Fibroblast of lung (primary cell): ENCODE measurements around the gene GRB2. TPM values are rescaled to one million over a fixed set of nuclear protein-coding genes. Genes with fewer than 3 reads are reported as not detected.

ENCODE experiments used
- DNase-seq, 2 donors: peaks; one replicate each; pipeline versions ENCODE4 v3.0.0 to v3.0.0-alpha.2; 2010; ENCODE audit warnings: low read depth in 2 of 2
- H2AFZ ChIP-seq: 2 replicates; pipeline ENCODE4 v1.5.1; 2012; ENCODE audit warnings: low read length, control low read depth, inconsistent platforms
- H3K27ac ChIP-seq: 2 replicates; pipeline ENCODE4 v1.5.1; 2011; ENCODE audit warnings: low read length, control low read depth; ENCODE audit not compliant: insufficient read depth
- H3K27me3 ChIP-seq: 2 replicates; pipeline ENCODE4 v1.5.1; 2011; ENCODE audit warnings: mild to moderate bottlenecking, low read length; ENCODE audit not compliant: control insufficient read depth, insufficient read depth
- H3K36me3 ChIP-seq: 2 replicates; pipeline ENCODE4 v1.5.1; 2011; ENCODE audit warnings: low read length; ENCODE audit not compliant: control insufficient read depth, insufficient read depth
- H3K4me1 ChIP-seq: 2 replicates; pipeline ENCODE4 v1.5.1; 2011; ENCODE audit warnings: low read length; ENCODE audit not compliant: control insufficient read depth, insufficient read depth; ENCODE audit errors: extremely low read depth
- H3K4me2 ChIP-seq: 2 replicates; pipeline ENCODE4 v1.5.1; 2011; ENCODE audit warnings: low read length, control low read depth; ENCODE audit not compliant: insufficient read depth; ENCODE audit errors: extremely low read depth
- H3K4me3 ChIP-seq, 4 experiments: fragments of 200-600 bp in 1 of 4; sonication (generic) in 1 of 4; replicated peaks in 1 of 4; 2 replicates each; pipeline ENCODE4 v1.5.1; 2011 to 2016; ENCODE audit warnings: low read length in 4 of 4, low read depth in 3 of 4, mild to moderate bottlenecking in 3 of 4, control low read depth in 2 of 4, inconsistent platforms in 1 of 4, mixed read lengths in 1 of 4; ENCODE audit not compliant: insufficient read depth in 1 of 4; ENCODE audit errors: control extremely low read depth in 1 of 4
- H3K79me2 ChIP-seq: 2 replicates; pipeline ENCODE4 v1.5.1; 2012; ENCODE audit warnings: mild to moderate bottlenecking, low read length, inconsistent platforms; ENCODE audit not compliant: control insufficient read depth, insufficient read depth
- H3K9ac ChIP-seq: 2 replicates; pipeline ENCODE4 v1.5.1; 2011; ENCODE audit warnings: mild to moderate bottlenecking, low read length, control low read depth; ENCODE audit not compliant: insufficient read depth
- H3K9me3 ChIP-seq: 2 replicates; pipeline ENCODE4 v1.5.1; 2012; ENCODE audit warnings: low read depth, low read length; ENCODE audit not compliant: control insufficient read depth, insufficient read depth
- H4K20me1 ChIP-seq: 2 replicates; pipeline ENCODE4 v1.5.1; 2011; ENCODE audit warnings: low read length; ENCODE audit not compliant: control insufficient read depth, insufficient read depth; ENCODE audit errors: extremely low read depth
- CTCF ChIP-seq, 2 donors: IDR thresholded peaks in 1 of 2; conservative IDR thresholded peaks in 1 of 2; 1 replicate in 1 of 2; 2 replicates in 1 of 2; pipeline ENCODE4 v1.5.1; 2011 to 2012; ENCODE audit warnings: low read length in 2 of 2, control low read depth in 1 of 2, inconsistent platforms in 1 of 2, low read depth in 1 of 2, mild to moderate bottlenecking in 1 of 2
- EZH2 ChIP-seq: IDR thresholded peaks from 2 replicates; pipeline ENCODE4 v1.5.1; 2012; ENCODE audit warnings: low read length, control low read depth, mild to moderate bottlenecking; ENCODE audit errors: missing control alignments
- polyA plus RNA-seq, 2 donors: library from polyadenylated mRNA; depleted of rRNA in 1 of 2; stranded (reverse) in 1 of 2; unstranded in 1 of 2; fragments of >200 nt; gene quantifications; 2 replicates each; pipeline ENCODE4 v1.2.1, GENCODE V29; 2011 to 2012; ENCODE audit warnings: missing spikeins in 1 of 2
- total RNA-seq: library from RNA; depleted of rRNA; stranded (reverse); fragments of >200 nt; gene quantifications from 2 replicates; pipeline ENCODE4 v1.2.1, GENCODE V29; 2014

Gene GRB2
- total and polyA plus RNA-seq, 2 donors (not counting 1 experiment from before 2014, with no cell fraction given) = 68.9 to 69.7 TPM

DNA sequence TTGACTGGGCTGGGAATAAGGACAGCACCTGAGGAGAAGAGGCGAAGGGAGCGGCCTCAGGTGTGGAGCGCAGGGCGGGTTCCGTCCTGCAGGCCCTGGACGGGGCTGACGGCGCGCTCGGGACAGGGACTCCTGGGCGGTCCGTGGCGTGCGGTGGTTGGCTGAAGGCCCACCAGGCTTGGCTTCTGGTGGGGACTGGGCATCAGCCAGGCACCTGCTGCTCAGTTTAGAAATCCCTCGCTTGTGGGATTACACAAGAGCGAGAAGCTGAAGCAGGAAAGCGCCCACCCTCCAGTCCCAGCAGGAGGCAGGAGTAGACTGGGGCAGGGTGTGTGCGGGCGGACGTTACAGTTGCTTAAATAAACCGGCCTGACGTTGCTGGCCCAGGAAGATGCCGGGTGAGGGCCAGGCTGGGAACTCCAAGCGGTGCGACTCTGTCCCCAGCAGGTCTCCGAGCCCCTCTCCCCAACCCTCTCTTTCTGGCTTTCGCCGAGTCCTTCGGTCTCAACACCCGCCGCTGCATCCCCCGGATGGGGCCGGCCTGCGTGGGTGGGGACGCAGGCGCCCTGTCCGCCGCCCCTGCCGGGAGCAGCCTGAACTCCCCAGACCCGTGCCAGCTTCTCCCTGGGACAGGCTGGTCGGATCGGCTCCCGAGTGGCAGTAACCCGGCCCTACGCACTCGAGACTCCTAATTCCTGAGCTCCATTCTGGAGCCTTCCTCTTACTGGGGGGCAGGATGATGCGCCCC, 135.1 kb downstream of the GRB2 start:
- peak overlapping the region; percentile 79 for H3K9ac ChIP-seq
- TF ChIP-seq EZH2 = no peak
- peak; percentile 36 to 48 for TF ChIP-seq CTCF (conservative IDR thresholded peaks at IDR 0.05 in 1 of 2, IDR thresholded peaks at IDR 0.05 in 1 of 2; ENCODE audit: low read depth in 1 of 2, low read length in 2 of 2)
- H3K4me2 ChIP-seq = peak overlapping the region; percentile 96
- peak overlapping the region; percentile 69 for H3K27ac ChIP-seq
- peaks cover 14% of the 10 kb centered on the region for H3K4me1 ChIP-seq
- no peaks in the 10 kb centered on the region for H3K27me3 ChIP-seq
- no peaks in the 10 kb centered on the region for H3K79me2 ChIP-seq
- no peaks in the 10 kb centered on the region for H4K20me1 ChIP-seq
- no peaks in the 10 kb centered on the region for H3K9me3 ChIP-seq
- H3K4me3 ChIP-seq = peak overlapping the region; percentile 65 to 81 (median 72)
- peaks cover 12% of the 10 kb centered on the region for H3K36me3 ChIP-seq
- peak; percentile 76 for DNase-seq
- H2AFZ ChIP-seq = peak overlapping the region; percentile 86

- Histone ChIP-seq H3K9me3 (no peaks in the 10 kb centered on the region), H3K4me1 (peaks cover 14% of the 10 kb centered on the region), H3K79me2 (no peaks in the 10 kb centered on the region), H4K20me1 (no peaks in the 10 kb centered on the region), H3K4me2 (peak overlapping the region; percentile 96), H3K27ac (peak overlapping the region; percentile 24), H3K9ac (no peak overlapping the region), H3K4me3 (peak overlapping the region; percentile 65 to 81 (median 72)), H2AFZ (no peak overlapping the region), H3K36me3 (peaks cover 12% of the 10 kb centered on the region), H3K27me3 (no peaks in the 10 kb centered on the region)
- no peak for DNase-seq
- TF ChIP-seq EZH2 (no peak), CTCF (conservative IDR thresholded peaks at IDR 0.05 in 1 of 2, IDR thresholded peaks at IDR 0.05 in 1 of 2; ENCODE audit: low read depth in 1 of 2, low read length in 2 of 2) (no peak)
Observed at GRCh38 chr17:75269844-75270217, 135.6 kb downstream of the GRB2 start.

Other genes with a start within 250 kb of the GRB2 start
- 109 and 122 TPM in 2 replicates for gene SUMO2, start 222.7 kb downstream of the GRB2 start, total RNA-seq
- 190 and 191 TPM in 2 replicates for gene SUMO2, start 222.7 kb downstream of the GRB2 start, polyA plus RNA-seq
- gene NUP85, start 200.0 kb downstream of the GRB2 start, total RNA-seq = 18.5 and 21.3 TPM in 2 replicates
- 29.6 and 49.1 TPM in 2 replicates for gene NUP85, start 200.0 kb downstream of the GRB2 start, polyA plus RNA-seq
- gene GGA3, start 144.1 kb downstream of the GRB2 start, total RNA-seq = 8.0 and 13.0 TPM in 2 replicates
- 14.4 and 21.8 TPM in 2 replicates for gene GGA3, start 144.1 kb downstream of the GRB2 start, polyA plus RNA-seq
- 44.7 and 51.5 TPM in 2 replicates for gene MRPS7, start 143.8 kb downstream of the GRB2 start, total RNA-seq
- gene MRPS7, start 143.8 kb downstream of the GRB2 start, polyA plus RNA-seq = 44.2 and 62.8 TPM in 2 replicates
- 5.6 and 6.3 TPM in 2 replicates for gene MIF4GD, start 134.4 kb downstream of the GRB2 start, total RNA-seq
- gene MIF4GD, start 134.4 kb downstream of the GRB2 start, polyA plus RNA-seq = 10.3 and 11.4 TPM in 2 replicates
- gene SLC25A19, start 116.2 kb downstream of the GRB2 start, total RNA-seq = 7.4 and 9.7 TPM in 2 replicates
- gene SLC25A19, start 116.2 kb downstream of the GRB2 start, polyA plus RNA-seq = 5.1 and 8.4 TPM in 2 replicates
- gene TMEM94, start 51.0 kb upstream of the GRB2 start, total RNA-seq = 19.8 and 35.0 TPM in 2 replicates
- 18.3 and 25.2 TPM in 2 replicates for gene TMEM94, start 51.0 kb upstream of the GRB2 start, polyA plus RNA-seq
- 4.9 and 8.3 TPM in 2 replicates for gene CASKIN2, start 109.9 kb upstream of the GRB2 start, total RNA-seq
- 3.4 and 4.5 TPM in 2 replicates for gene CASKIN2, start 109.9 kb upstream of the GRB2 start, polyA plus RNA-seq
- 7.8 and 10.0 TPM in 2 replicates for gene TSEN54, start 110.8 kb upstream of the GRB2 start, total RNA-seq
- 5.3 and 10.1 TPM in 2 replicates for gene TSEN54, start 110.8 kb upstream of the GRB2 start, polyA plus RNA-seq
- gene LLGL2, start 120.0 kb upstream of the GRB2 start, total RNA-seq = 0.26 and 0.33 TPM in 2 replicates
- 0.02 and 0.03 TPM in 2 replicates for gene LLGL2, start 120.0 kb upstream of the GRB2 start, polyA plus RNA-seq
- gene MYO15B, start 182.1 kb upstream of the GRB2 start, total RNA-seq = 4.6 and 14.4 TPM in 2 replicates
- 0.17 and 0.49 TPM in 2 replicates for gene MYO15B, start 182.1 kb upstream of the GRB2 start, polyA plus RNA-seq
- gene SMIM5, start 227.8 kb upstream of the GRB2 start, total RNA-seq = under 0.01 and 0.17 TPM in 2 replicates
- 0.05 TPM in 1 of 2 replicates, not detected in the other for gene SMIM5, start 227.8 kb upstream of the GRB2 start, polyA plus RNA-seq